ENCODE measurements around the gene TLX2. TPM values are rescaled to one million over a fixed set of nuclear protein-coding genes. Genes with fewer than 3 reads are reported as not detected.

TLX2 gene
- total RNA-seq, 3 donors from 2014 or later, result not detected

DNA sequence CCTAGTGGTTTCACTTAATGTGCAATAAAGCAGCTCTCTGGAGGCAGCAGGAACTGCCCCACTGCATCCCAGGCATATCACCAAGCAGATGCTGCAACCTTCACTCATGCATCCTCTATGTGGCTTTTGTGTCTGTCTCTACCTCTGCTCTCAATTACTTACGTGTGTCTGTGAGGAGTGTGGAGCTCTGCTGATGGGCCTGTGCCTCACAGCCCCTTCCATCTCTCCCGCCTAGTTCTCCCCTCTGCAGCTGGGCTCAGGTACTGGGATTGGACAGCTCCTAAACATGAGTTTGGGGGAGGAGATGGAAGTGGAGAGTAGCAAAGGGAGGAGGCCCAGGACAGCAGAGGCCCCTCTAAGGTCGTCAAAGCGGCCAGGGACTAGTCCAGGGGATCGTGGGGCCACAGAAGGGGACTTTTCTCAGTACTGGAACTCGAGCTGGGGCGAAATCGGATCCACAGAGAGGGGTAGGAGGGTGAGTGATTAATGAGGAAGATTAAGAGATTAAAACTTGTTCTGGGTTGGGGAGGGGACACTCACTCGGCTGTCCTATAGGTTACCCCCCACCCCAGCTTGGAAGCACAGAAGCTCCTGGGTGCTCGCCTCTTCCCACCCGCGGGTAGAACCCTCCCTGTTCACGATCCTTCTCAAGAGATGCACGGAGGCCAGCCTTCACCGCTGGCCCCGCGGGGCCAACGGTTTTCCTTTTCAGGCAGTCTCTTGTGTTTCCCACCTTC lies 12.7 kb upstream of the TLX2 start:
- peaks cover 3 to 15% of the 10 kb centered on the region in 2 donors for H3K4me1 ChIP-seq
- H3K27me3 ChIP-seq, result peaks cover 6 to 7% of the 10 kb centered on the region in 2 donors
- intact Hi-C loops (cut with DNase I; ENCODE audit: low total_unique reads), result no loop called here
- H3K9me3 ChIP-seq, result no peaks in the 10 kb centered on the region
- no peaks in the 10 kb centered on the region for H3K36me3 ChIP-seq
- TF ChIP-seq POLR2AphosphoS5 (IDR thresholded peaks at IDR 0.05) (no peak), POLR2A (IDR thresholded peaks at IDR 0.05) (no peak)
- TF ChIP-seq, protein P1, sequence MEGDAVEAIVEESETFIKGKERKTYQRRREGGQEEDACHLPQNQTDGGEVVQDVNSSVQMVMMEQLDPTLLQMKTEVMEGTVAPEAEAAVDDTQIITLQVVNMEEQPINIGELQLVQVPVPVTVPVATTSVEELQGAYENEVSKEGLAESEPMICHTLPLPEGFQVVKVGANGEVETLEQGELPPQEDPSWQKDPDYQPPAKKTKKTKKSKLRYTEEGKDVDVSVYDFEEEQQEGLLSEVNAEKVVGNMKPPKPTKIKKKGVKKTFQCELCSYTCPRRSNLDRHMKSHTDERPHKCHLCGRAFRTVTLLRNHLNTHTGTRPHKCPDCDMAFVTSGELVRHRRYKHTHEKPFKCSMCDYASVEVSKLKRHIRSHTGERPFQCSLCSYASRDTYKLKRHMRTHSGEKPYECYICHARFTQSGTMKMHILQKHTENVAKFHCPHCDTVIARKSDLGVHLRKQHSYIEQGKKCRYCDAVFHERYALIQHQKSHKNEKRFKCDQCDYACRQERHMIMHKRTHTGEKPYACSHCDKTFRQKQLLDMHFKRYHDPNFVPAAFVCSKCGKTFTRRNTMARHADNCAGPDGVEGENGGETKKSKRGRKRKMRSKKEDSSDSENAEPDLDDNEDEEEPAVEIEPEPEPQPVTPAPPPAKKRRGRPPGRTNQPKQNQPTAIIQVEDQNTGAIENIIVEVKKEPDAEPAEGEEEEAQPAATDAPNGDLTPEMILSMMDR (IDR thresholded peaks at IDR 0.05), result no peak
- no peak overlapping the region for H3K4me3 ChIP-seq
- H3K27ac ChIP-seq, result no peak overlapping the region
- no peak for DNase-seq (ENCODE audit: low spot score in 2 of 2)

DNA sequence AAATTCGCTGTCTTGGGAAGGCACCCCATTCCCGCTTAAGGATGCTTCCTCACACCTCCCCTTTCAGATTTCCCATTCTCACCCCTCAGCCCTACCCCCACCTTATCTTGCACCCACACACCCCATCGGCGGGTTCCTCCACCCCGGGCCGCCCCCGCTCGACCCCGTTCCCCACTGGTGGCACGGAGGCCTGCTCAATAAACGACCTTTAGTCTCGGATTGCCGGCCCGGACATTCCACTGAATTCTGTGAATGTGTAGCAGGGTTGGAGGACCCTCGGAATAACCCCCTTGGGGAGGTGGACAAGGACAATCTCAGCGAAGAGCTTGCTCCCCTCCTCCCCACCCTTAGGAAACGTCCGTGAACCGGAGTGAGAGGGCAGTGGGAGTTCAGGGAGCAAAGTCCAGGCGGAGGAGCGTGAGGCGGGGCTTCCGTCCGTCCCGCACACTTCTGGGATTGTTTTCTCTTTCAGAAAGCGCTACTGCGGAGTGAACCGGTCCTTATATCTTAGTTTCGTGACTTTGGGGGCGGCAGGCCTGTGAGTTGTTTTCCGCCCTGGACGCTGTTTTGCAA lies 12.0 kb upstream of the TLX2 start:
- Histone ChIP-seq H3K27ac (peak overlapping the region; percentile 76 to 89), H3K27me3 (peaks cover 6 to 7% of the 10 kb centered on the region in 2 donors), H3K4me1 (peaks cover 3 to 19% of the 10 kb centered on the region in 2 donors), H3K4me3 (peak overlapping the region; percentile 56 to 72 (median 68)), H3K9me3 (no peaks in the 10 kb centered on the region), H3K36me3 (no peaks in the 10 kb centered on the region)
- intact Hi-C loops (cut with DNase I; ENCODE audit: low total_unique reads), result no loop called here
- no peak for DNase-seq (ENCODE audit: low spot score in 2 of 2)
- no peak for TF ChIP-seq POLR2A (IDR thresholded peaks at IDR 0.05)
- TF ChIP-seq, protein P1 (IDR thresholded peaks at IDR 0.05), result no peak
- no peak for TF ChIP-seq POLR2AphosphoS5 (IDR thresholded peaks at IDR 0.05)

DNA sequence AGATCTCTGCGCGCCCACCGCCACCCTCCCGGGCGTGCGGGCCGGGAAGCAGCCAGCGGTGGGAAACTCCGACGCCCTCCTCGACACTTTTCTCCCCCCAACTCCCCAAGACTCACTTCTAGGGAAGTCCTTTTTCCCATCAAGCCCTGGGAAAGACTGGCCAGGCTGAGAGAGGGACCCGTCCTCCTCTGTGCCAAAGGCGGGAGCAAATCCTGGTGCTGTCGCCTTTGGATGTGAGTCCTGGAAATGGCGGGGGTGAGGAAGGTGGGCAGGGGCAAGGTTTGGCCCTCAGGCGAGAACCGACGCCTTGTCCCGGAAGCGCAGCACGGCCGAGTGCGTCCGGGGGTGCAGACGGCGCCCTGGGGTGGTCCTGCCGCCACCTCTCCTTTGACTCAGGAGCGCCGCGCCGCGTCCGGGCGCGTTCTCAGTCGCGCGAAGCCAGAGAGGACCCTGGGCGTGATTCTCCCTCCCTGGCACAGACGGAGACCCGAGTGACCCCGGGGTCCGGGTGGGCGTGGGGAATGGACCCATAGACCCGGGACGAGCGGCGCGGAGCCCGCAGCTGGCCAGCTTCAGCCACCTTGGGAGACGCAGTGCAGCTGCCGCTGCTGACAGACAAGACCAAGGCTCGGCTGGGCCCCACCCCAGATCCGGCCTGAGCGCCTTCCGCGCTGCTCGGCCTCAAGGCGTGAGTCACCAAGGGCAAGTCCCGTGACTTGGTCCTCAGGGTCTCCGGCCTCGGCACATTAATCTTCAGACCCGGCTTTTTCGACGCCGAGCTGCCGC lies 11.3 kb upstream of the TLX2 start:
- peak overlapping the region; percentile 56 to 72 (median 68) for H3K4me3 ChIP-seq
- intact Hi-C loops (cut with DNase I; ENCODE audit: low total_unique reads), result no loop called here
- H3K27ac ChIP-seq, result peak overlapping the region; percentile 76 to 89
- H3K36me3 ChIP-seq, result no peaks in the 10 kb centered on the region
- TF ChIP-seq, protein P1 (IDR thresholded peaks at IDR 0.05), result no peak
- TF ChIP-seq POLR2AphosphoS5 (IDR thresholded peaks at IDR 0.05), result peak in 2 of 3 donors; percentile 41 to 56
- no peak for TF ChIP-seq POLR2A (IDR thresholded peaks at IDR 0.05)
- H3K9me3 ChIP-seq, result no peaks in the 10 kb centered on the region
- peak in 1 of 2 donors; percentile 55 for DNase-seq (ENCODE audit: low spot score in 2 of 2)
- H3K27me3 ChIP-seq, result peaks cover 4 to 7% of the 10 kb centered on the region in 2 donors
- H3K4me1 ChIP-seq, result peaks cover 3 to 19% of the 10 kb centered on the region in 2 donors

DNA sequence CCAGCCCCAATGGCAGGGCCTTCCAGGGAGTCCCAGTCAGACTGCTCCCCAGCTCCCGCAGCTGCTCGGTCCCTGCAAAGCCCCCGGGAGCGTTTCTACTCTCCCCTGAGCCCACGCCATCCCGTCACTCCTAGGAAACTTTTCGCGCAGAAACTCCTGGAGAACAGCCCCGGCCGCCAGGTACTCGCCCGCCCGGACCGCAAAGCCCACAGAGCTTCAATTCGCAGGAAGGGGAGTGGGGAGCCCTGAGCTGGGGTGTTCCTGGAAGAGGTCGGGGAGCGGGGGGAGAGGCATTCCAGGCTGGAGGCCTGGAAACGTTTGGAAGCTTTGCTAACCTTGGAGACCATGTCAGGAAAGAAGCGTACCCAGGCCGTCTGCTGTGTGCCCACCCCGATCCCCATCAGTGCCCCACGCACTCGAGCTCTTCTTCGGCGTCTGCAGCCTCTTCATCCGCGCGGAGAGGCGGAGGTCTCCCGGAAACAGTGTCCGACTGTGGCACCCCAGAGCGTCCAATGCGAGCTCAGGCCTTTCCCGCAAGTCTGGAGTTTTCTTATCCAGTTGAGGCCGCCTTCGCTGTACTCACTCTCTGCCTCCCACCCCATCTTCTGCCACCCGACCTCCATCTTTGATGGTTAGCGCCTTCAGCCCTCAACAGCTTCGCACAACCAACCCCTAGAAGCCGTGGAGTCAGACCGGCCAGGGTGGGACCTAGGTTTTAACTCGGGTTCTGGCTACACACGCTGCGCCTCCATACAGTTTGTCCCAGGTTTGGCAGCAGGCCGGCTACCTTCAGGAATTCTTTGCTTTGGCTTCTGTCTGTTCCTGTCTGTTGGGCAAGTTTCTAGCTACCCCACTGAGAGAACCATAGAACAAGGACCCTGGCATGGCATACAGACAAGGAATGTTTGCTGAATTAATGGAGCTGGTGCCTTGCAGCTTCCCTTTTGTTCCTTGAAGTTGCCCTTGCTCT lies 10.5 kb upstream of the TLX2 start:
- no peaks in the 10 kb centered on the region for H3K36me3 ChIP-seq
- DNase-seq (ENCODE audit: low spot score in 2 of 2), result no peak
- peak overlapping the region; percentile 56 to 72 (median 68) for H3K4me3 ChIP-seq
- H3K4me1 ChIP-seq, result peaks cover 3 to 19% of the 10 kb centered on the region in 2 donors
- H3K9me3 ChIP-seq, result no peaks in the 10 kb centered on the region
- TF ChIP-seq, protein P1 (IDR thresholded peaks at IDR 0.05), result no peak
- TF ChIP-seq POLR2AphosphoS5 (IDR thresholded peaks at IDR 0.05) (no peak), POLR2A (IDR thresholded peaks at IDR 0.05) (no peak)
- peak overlapping the region; percentile 76 to 89 for H3K27ac ChIP-seq
- peaks cover 0 to 7% of the 10 kb centered on the region in 2 donors for H3K27me3 ChIP-seq
- intact Hi-C loops (cut with DNase I; ENCODE audit: low total_unique reads), result no loop called here

Measured in breast epithelium (tissue), 4 donors.